Thyroid gland (tissue), 4 donors: Measurements from ENCODE around the gene IFNK. TPM values are rescaled to one million over a fixed set of nuclear protein-coding genes. Genes with fewer than 3 reads are reported as not detected.

ENCODE experiments used
- DNase-seq, 2 donors: peaks; one replicate each; pipeline ENCODE4 v3.0.0-alpha.2; 2019
- H3K27ac ChIP-seq, 3 donors: fragments of 200-600 bp; sonication (generic); 1 replicate in 2 of 3; 2 replicates in 1 of 3; pipeline ENCODE4 v1.5.1; 2016 to 2019; ENCODE audit warnings: mild to moderate bottlenecking in 1 of 3, moderate library complexity in 1 of 3
- H3K27me3 ChIP-seq: fragments of 200-600 bp; sonication (generic); one replicate; pipeline ENCODE4 v1.5.1; 2019
- H3K36me3 ChIP-seq, 2 donors: fragments of 200-600 bp; sonication (generic); one replicate each; pipeline ENCODE4 v1.5.1; 2016 to 2019
- H3K4me1 ChIP-seq, 2 donors: fragments of 200-600 bp; sonication (generic); one replicate each; pipeline ENCODE4 v1.5.1; 2017 to 2019
- H3K4me3 ChIP-seq, 3 donors: fragments of 200-600 bp; sonication (generic); replicated peaks in 1 of 3; 1 replicate in 2 of 3; 2 replicates in 1 of 3; pipeline ENCODE4 v1.5.1; 2016; ENCODE audit warnings: mild to moderate bottlenecking in 1 of 3
- H3K9me3 ChIP-seq: fragments of 200-600 bp; sonication (generic); one replicate; pipeline ENCODE4 v1.5.1; 2017
- CTCF ChIP-seq, 6 experiments: fragments of 200-600 bp in 3 of 6; fragments of 450-650 bp in 3 of 6; sonication (generic) in 3 of 6; IDR thresholded peaks; one replicate each; pipeline ENCODE4 v1.5.1; 2016 to 2019; ENCODE audit warnings: antibody characterized with exemption in 6 of 6, mild to moderate bottlenecking in 2 of 6, inconsistent platforms in 1 of 6, moderate library complexity in 1 of 6
- POLR2A ChIP-seq, 2 donors: fragments of 450-650 bp; IDR thresholded peaks; one replicate each; pipeline ENCODE4 v1.6.1; 2017; ENCODE audit warnings: antibody characterized with exemption in 2 of 2, mild to moderate bottlenecking in 2 of 2, moderate library complexity in 1 of 2
- WGBS, 2 donors: methylation state at CpG; one replicate each; pipeline ENCODE4 v1.1.5; 2017; 5-methylcytosine and 5-hydroxymethylcytosine counted together
- intact Hi-C: fragments of 100-400 bp; cut with DNase I; formaldehyde crosslinking; loops from one replicate; pipeline ENCODE4 v1.15.1; 2023
- total RNA-seq, 4 donors: library from RNA; depleted of rRNA; stranded (reverse); fragments of >200 nt; gene quantifications; one replicate each; pipeline ENCODE4 v1.2.3, GENCODE V29; 2016

The IFNK gene
- total RNA-seq, 4 donors from 2014 or later, result not detected

- no peak overlapping the region for H3K4me3 ChIP-seq
- peaks cover 50 to 68% of the 10 kb centered on the region in 2 donors for H3K4me1 ChIP-seq
- WGBS, 2 donors, result 66 to 90% methylated on average over 1 of the region's 1 CpG
- no peaks in the 10 kb centered on the region for H3K9me3 ChIP-seq
- TF ChIP-seq POLR2A (IDR thresholded peaks at IDR 0.05) (no peak), CTCF (IDR thresholded peaks at IDR 0.05) (no peak)
- no peak for DNase-seq
- H3K27ac ChIP-seq, result peak overlapping the region; percentile 61 to 91 (median 85)
- no peaks in the 10 kb centered on the region for H3K36me3 ChIP-seq
- intact Hi-C loops, result no loop called here
- H3K27me3 ChIP-seq, result no peaks in the 10 kb centered on the region
Measured at GRCh38 chr9:27540502-27540901, 16.4 kb downstream of the IFNK start.

- Histone ChIP-seq H3K4me3 (no peak overlapping the region), H3K4me1 (peaks cover 44 to 58% of the 10 kb centered on the region in 2 donors), H3K27me3 (no peaks in the 10 kb centered on the region), H3K9me3 (no peaks in the 10 kb centered on the region), H3K27ac (peak overlapping the region; percentile 54 to 91 (median 85)), H3K36me3 (no peaks in the 10 kb centered on the region)
- intact Hi-C loops, result no loop called here
- TF ChIP-seq POLR2A (IDR thresholded peaks at IDR 0.05) (no peak), CTCF (IDR thresholded peaks at IDR 0.05) (no peak)
- WGBS, 2 donors, result 74 to 96% methylated on average over 4 of the region's 4 CpGs
- DNase-seq, result no peak
Measured at GRCh38 chr9:27541740-27542139, 17.6 kb downstream of the IFNK start.

GRCh38 chr9:27542508-27542907, 18.4 kb downstream of the IFNK start:
- intact Hi-C loops, result no loop called here
- Histone ChIP-seq H3K4me1 (peaks cover 47 to 60% of the 10 kb centered on the region in 2 donors), H3K4me3 (no peak overlapping the region), H3K27me3 (no peaks in the 10 kb centered on the region), H3K27ac (peak overlapping the region; percentile 54 to 91 (median 85)), H3K9me3 (no peaks in the 10 kb centered on the region), H3K36me3 (no peaks in the 10 kb centered on the region)
- TF ChIP-seq POLR2A (IDR thresholded peaks at IDR 0.05) (peak in 1 of 2 donors; percentile 13), CTCF (IDR thresholded peaks at IDR 0.05) (no peak)
- peak in 1 of 2 donors; percentile 56 for DNase-seq
- 68 to 84% methylated on average over 2 of the region's 2 CpGs for WGBS, 2 donors

- 95 to 97% methylated on average over 3 of the region's 3 CpGs for WGBS, 2 donors
- H3K36me3 ChIP-seq, result peaks cover 0 to 2% of the 10 kb centered on the region in 2 donors
- no peak overlapping the region for H3K4me3 ChIP-seq
- H3K9me3 ChIP-seq, result no peaks in the 10 kb centered on the region
- intact Hi-C loops, result no loop called here
- DNase-seq, result no peak
- TF ChIP-seq POLR2A (IDR thresholded peaks at IDR 0.05) (no peak), CTCF (IDR thresholded peaks at IDR 0.05) (no peak)
- H3K4me1 ChIP-seq, result peaks cover 33 to 39% of the 10 kb centered on the region in 2 donors
- H3K27ac ChIP-seq, result no peak overlapping the region
- no peaks in the 10 kb centered on the region for H3K27me3 ChIP-seq
Measured at GRCh38 chr9:27545471-27545870, 21.4 kb downstream of the IFNK start.

- intact Hi-C loops, result no loop called here
- 49 to 54% methylated on average over 10 of the region's 10 CpGs for WGBS, 2 donors
- Histone ChIP-seq H3K4me1 (peaks cover 7 to 12% of the 10 kb centered on the region in 2 donors), H3K4me3 (no peak overlapping the region), H3K27ac (peak overlapping the region in 1 of 3 donors; percentile 30), H3K36me3 (peaks cover 0 to 2% of the 10 kb centered on the region in 2 donors), H3K9me3 (no peaks in the 10 kb centered on the region), H3K27me3 (no peaks in the 10 kb centered on the region)
- TF ChIP-seq POLR2A (IDR thresholded peaks at IDR 0.05), result no peak
- TF ChIP-seq CTCF (IDR thresholded peaks at IDR 0.05), result peak in 5 of 6 experiments; percentile 20 to 83 (median 49)
- no peak for DNase-seq
Measured at GRCh38 chr9:27548055-27548741, 24.1 kb downstream of the IFNK start.
